ENCODE results near the gene AKAP4.

DNA sequence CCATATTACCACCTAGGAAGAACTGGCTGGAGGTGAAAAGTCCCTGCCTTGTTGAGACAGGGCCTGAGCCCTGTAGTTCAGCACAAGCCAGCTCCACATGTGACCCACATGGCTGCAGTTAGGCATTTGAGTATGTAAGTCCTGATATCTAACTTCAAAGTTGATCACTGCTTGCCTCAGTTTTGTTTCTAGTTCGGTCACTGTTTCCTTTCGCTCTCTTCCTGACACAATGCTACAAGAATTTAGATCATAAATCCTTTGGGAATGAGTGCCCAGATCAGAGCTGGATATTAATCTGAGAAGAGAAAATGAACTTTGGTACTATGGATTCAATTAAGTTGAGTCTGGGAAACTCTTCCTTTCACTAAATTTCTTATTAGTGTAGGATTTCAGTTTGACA, 48.4 kb downstream of the AKAP4 start:
- TF ChIP-seq, protein P1, sequence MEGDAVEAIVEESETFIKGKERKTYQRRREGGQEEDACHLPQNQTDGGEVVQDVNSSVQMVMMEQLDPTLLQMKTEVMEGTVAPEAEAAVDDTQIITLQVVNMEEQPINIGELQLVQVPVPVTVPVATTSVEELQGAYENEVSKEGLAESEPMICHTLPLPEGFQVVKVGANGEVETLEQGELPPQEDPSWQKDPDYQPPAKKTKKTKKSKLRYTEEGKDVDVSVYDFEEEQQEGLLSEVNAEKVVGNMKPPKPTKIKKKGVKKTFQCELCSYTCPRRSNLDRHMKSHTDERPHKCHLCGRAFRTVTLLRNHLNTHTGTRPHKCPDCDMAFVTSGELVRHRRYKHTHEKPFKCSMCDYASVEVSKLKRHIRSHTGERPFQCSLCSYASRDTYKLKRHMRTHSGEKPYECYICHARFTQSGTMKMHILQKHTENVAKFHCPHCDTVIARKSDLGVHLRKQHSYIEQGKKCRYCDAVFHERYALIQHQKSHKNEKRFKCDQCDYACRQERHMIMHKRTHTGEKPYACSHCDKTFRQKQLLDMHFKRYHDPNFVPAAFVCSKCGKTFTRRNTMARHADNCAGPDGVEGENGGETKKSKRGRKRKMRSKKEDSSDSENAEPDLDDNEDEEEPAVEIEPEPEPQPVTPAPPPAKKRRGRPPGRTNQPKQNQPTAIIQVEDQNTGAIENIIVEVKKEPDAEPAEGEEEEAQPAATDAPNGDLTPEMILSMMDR (IDR thresholded peaks at IDR 0.05; ENCODE audit: insufficient read depth, low read length): no peak
- no peak for TF ChIP-seq GABPA (IDR thresholded peaks at IDR 0.05; ENCODE audit: low read depth)
